GM10847 (cell line): ENCODE data around the gene FRMD1.

Experiments used
- POLR2A ChIP-seq: IDR thresholded peaks from 2 replicates; pipeline ENCODE4 v1.6.1; 2011; ENCODE audit not compliant: insufficient read length; ENCODE audit errors: extremely low read depth

The FRMD1 gene

GRCh38 chr6:168117942-168118341 is 38.9 kb upstream of the FRMD1 start:
- TF ChIP-seq POLR2A, result no peak

GRCh38 chr6:168116975-168117899 is 38.2 kb upstream of the FRMD1 start:
- no peak for TF ChIP-seq POLR2A

GRCh38 chr6:168116438-168116974 is 37.5 kb upstream of the FRMD1 start:
- no peak for TF ChIP-seq POLR2A

- TF ChIP-seq POLR2A, result no peak
Observed at GRCh38 chr6:168115748-168116437, 36.9 kb upstream of the FRMD1 start.

- no peak for TF ChIP-seq POLR2A
Observed at GRCh38 chr6:168113226-168113625, 34.2 kb upstream of the FRMD1 start.

- no peak for TF ChIP-seq POLR2A
Observed at GRCh38 chr6:168111911-168112310, 32.9 kb upstream of the FRMD1 start.

- no peak for TF ChIP-seq POLR2A
Observed at GRCh38 chr6:168110437-168110836, 31.4 kb upstream of the FRMD1 start.

- TF ChIP-seq POLR2A, result no peak
Observed at GRCh38 chr6:168109171-168109570, 30.2 kb upstream of the FRMD1 start.

- no peak for TF ChIP-seq POLR2A
Observed at GRCh38 chr6:168107191-168107983, 28.4 kb upstream of the FRMD1 start.

GRCh38 chr6:168106633-168107005 is 27.6 kb upstream of the FRMD1 start:
- no peak for TF ChIP-seq POLR2A

GRCh38 chr6:168105813-168106632 is 27.0 kb upstream of the FRMD1 start:
- no peak for TF ChIP-seq POLR2A

GRCh38 chr6:168104636-168105035 is 25.6 kb upstream of the FRMD1 start:
- TF ChIP-seq POLR2A, result no peak

- TF ChIP-seq POLR2A, result no peak
Observed at GRCh38 chr6:168103050-168103830, 24.2 kb upstream of the FRMD1 start.
